GM19463 (cell line): Measurements from ENCODE around the gene ADAMTS3.

Source experiments
- ATAC-seq: cut with Tn5 transposase; IDR thresholded peaks from one replicate; pipeline ENCODE4 v1.9.1; 2021; ENCODE audit warnings: mild to moderate bottlenecking, moderate library complexity; ENCODE audit not compliant: unreplicated experiment

Gene ADAMTS3

DNA sequence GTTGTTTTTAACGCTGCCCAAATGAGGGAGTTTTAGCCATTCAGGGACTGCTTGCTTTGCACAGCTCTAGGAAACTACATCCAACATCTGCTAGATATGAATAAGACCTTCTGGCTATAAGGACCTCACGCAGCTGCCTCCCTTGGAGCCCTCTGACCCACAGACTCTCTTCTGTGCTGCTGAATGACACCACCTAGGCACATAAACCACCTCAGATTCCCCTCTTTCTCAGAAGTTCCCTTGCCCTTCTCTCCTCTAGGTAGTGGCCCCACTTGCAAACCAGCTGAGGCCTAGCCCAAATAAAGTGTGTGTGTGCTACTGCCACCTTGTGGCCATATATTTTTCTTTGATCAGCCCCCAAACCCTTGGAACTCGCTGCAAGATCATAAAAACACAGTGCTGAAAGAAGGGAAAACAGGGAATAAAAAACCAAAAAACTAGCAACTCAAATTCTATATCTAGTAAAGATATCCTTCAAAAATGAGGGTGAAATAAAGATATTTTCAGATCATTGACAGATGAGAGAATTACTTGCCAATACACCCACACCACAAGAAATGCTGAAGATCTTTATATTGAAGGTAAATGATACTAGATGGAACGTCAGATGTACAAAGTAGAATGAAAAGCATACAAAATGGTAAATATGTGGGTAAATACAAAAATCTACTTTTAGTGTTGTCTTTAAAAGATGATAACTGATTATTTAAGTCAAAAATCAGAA, 265.9 kb downstream of the ADAMTS3 start:
- peak; percentile 94 for ATAC-seq

- ATAC-seq, result no peak
These were observed 267.3 kb downstream of the ADAMTS3 start for GRCh38 chr4:72301759-72302158.

- no peak for ATAC-seq
These were observed 268.9 kb downstream of the ADAMTS3 start for GRCh38 chr4:72300126-72300525.

DNA sequence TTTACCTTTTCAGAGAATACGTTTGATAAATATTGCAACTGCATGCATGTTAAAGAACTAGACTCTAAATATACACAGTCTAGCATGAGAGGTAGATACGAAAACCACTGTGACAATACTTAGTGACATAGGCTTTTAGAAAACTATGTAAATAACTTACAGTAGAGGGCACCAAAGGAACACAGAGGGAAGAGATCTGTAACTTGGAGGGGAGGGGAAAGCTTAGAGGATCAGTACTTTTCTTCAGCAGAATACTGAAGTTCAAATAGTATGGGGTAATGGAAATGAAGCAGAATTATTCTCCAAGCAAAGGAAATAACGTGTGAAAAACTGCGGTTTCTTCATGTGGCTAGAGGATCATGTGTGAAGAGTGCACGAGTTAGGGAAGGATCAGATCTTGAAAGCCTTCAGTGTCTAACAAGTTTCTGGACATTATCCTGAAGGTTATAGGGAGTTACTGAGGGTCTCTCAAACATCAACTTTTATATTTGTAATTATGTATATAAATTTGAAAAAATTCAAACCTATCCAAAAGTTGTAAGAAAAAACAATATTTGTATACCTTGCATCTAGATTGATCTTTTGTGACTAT, 273.0 kb downstream of the ADAMTS3 start:
- peak; percentile 65 for ATAC-seq

DNA sequence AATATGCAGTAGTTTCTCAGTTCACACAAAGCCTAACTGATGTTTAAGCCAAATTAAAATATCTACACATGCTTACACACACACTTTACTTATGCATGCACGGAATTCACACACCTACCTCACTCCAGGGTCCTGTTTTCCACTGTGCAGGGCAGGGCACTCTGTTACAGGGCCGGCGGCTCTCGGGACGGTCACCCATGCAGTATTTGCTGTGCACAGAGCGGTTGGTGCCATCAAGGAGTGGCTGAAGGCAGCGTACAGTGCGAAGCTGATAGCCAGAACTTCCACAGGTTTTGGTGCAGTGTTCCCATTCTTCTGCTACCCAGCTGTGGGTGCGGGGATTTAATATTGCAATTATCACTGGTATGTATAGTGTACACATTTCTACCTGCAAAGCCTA, 278.3 kb downstream of the ADAMTS3 start:
- no peak for ATAC-seq

DNA sequence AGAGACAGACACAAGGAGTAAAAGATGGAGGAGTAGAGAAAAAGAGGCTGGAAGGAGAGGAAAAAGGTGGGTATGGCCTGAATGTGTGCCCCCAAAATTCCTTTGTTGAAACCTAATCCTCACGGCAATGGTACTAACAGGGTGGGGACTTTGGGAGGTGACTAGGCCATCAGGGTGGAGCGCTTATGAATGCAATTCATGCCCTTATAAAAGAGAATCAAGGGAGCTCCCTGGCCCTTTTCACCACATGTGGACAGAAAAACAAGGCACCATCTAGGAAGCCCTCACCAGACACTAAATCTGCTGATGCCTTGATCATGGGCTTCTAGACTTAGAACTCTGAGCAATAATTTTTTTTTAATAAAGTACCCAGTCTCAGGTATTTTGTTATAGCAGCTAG, 282.1 kb downstream of the ADAMTS3 start:
- ATAC-seq, result no peak

DNA sequence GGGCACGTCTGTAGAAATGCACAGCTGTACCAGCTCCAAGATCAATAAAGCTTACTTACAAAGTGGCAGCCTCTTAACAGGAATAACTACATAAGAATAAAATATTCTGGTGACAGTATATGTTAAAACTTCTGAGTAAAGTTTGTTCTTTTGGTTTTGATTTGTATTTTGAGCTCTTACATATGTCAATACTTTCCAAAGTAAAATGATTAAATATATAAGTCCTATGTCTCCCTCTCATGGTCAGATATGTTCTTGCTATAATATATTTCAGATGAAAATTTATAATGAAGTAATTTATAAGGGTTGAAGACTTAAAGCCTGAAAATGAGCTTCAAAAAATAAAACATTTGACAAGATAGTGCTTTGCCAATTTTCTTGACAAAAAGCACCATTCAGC, 282.8 kb downstream of the ADAMTS3 start:
- no peak for ATAC-seq

DNA sequence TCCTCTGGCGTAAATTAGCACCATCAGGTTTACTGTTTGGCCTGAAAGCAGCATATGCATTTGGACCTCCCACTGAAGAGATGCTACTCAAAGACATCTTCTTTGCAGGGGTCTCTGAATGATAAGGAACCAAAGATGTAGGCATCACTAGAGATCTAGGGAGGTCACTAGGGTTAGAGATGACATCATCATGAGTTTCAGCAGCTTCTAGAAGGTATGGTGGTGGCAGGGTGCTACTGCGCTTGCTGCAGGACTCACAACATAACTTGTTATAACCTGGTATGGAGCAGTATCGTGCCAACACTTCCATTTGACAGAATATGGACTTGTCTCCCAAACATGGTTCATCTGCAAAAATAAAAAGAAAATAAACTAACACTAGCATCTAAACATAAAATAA, 285.7 kb downstream of the ADAMTS3 start:
- ATAC-seq, result no peak

DNA sequence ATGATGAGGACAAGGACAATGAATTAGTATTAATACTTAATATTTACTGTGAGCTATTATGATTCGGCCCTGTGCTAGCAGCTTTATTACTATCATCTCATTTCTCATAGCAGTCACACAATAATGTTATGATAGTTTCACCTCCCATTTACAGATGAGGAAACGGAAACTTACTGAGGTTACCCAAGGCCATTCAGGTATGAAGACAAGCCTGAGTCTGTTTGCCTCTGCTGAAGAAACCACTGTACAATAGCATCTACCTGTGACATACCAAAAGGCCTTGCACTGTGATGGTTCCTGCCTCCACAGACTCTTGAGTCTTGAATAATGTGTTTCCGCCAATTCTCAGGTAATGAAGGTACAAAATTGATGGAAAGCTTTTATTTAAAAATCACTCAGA, 288.8 kb downstream of the ADAMTS3 start:
- no peak for ATAC-seq

DNA sequence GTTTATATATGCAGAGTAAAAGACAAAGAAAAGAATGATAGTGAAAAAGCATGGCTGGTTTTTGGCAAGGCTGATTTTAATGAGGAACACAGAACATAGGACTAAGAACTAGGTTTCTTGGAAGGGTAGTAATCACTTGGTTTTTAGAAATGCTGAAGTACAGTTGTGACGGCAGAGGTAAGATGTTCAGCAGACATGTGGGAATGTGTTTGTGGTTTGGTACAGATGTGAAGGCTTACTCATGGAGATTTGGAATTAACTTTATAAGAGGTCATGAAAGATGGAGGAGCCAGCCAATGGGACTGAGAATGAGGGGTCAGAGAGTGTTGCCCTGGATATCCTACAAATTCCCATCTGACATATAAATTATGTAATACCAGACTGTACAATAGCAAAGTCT, 293.6 kb downstream of the ADAMTS3 start:
- no peak for ATAC-seq

GRCh38 chr4:72274251-72274650, 294.8 kb downstream of the ADAMTS3 start:
- ATAC-seq, result no peak

GRCh38 chr4:72255269-72255668, 313.8 kb downstream of the ADAMTS3 start:
- no peak for ATAC-seq

GRCh38 chr4:72243641-72244040, 325.4 kb downstream of the ADAMTS3 start:
- ATAC-seq, result no peak

DNA sequence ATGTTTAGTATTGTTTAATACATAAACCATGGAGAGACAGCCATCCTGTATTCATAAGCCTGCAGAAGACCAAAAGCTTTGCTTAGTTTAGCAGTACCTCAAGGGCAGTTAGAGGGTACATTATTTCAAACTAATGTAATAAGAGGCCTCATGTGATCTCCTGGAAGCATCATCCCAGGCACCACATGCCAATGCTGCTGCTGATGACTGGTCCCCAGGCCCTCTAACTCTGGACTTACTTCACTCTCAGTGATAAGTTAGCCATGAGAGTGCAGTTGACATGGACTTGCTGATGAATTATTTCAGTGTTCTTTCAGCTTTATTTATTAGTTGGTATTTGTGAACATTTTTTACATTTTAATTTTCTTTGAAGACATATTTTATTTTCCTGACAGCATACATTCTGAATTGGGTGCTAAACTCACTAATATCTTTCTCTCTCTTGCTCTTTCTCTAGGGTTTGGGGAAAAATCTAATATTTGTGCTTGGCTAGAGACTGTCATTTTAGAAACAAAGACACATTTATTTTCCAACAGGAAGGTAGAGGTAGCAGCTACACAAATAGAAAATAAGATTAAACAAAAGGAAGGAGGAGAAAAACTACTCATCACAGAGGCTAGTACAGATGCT, 329.4 kb downstream of the ADAMTS3 start:
- ATAC-seq, result no peak
